K562 (cell line): ENCODE measurements around the gene PITHD1. TPM values are rescaled to one million over a fixed set of nuclear protein-coding genes. Genes with fewer than 3 reads are reported as not detected.

Experiments used
- ARNT ChIP-seq, 2 experiments: fragments of 450-650 bp; IDR thresholded peaks; 2 replicates each; pipeline ENCODE4 v1.6.1; 2016; ENCODE audit warnings: mild to moderate bottlenecking in 1 of 2
- ATF3 ChIP-seq, 2 experiments: fragments of 450-650 bp in 1 of 2; sonication (generic) in 1 of 2; formaldehyde crosslinking in 1 of 2; IDR thresholded peaks in 1 of 2; conservative IDR thresholded peaks in 1 of 2; 2 replicates each; pipeline versions ENCODE4 v1.6.1 to v1.8.1; 2016 to 2023; ENCODE audit warnings: mild to moderate bottlenecking in 2 of 2, moderate library complexity in 2 of 2, inconsistent platforms in 1 of 2, missing genetic modification reagents in 1 of 2
- CREB1 ChIP-seq, 2 experiments: sonication (generic) in 1 of 2; formaldehyde crosslinking in 1 of 2; IDR thresholded peaks; 2 replicates each; pipeline versions ENCODE4 v1.6.1 to v1.8.0; 2012 to 2022; ENCODE audit warnings: inconsistent platforms in 1 of 2, mild to moderate bottlenecking in 1 of 2, missing genetic modification reagents in 1 of 2, moderate library complexity in 1 of 2
- CREM ChIP-seq: IDR thresholded peaks from 2 replicates; pipeline ENCODE4 v1.6.1; 2014; ENCODE audit warnings: antibody characterized with exemption, low read depth
- HIVEP1 ChIP-seq: fragments of 250-450 bp; sonication (Bioruptor Pico); IDR thresholded peaks from 2 replicates; pipeline ENCODE4 v1.4.0; 2020; ENCODE audit warnings: mild to moderate bottlenecking
- HMGN3 ChIP-seq: IDR thresholded peaks from 2 replicates; pipeline ENCODE4 v1.6.1; 2011; ENCODE audit warnings: borderline replicate concordance, low read depth, mild to moderate bottlenecking, mixed read lengths, low read length; ENCODE audit not compliant: insufficient read length; ENCODE audit errors: extremely low read depth
- HMGXB4 ChIP-seq: sonication (generic); formaldehyde crosslinking; IDR thresholded peaks from 2 replicates; pipeline ENCODE4 v1.8.1; 2023; ENCODE audit warnings: mild to moderate bottlenecking, missing genetic modification reagents
- KDM2B ChIP-seq: fragments of 250-450 bp; sonication (Bioruptor Pico); IDR thresholded peaks from 2 replicates; pipeline ENCODE4 v1.8.0; 2021; ENCODE audit warnings: mild to moderate bottlenecking, moderate library complexity
- NR4A1 ChIP-seq, 2 experiments: fragments of 250-450 bp in 1 of 2; fragments of 450-650 bp in 1 of 2; sonication (Bioruptor Pico) in 1 of 2; IDR thresholded peaks; 2 replicates each; pipeline versions ENCODE4 v1.4.0 to v1.6.1; 2016 to 2020; ENCODE audit warnings: mild to moderate bottlenecking in 2 of 2, missing compliant biosample characterization in 1 of 2, missing genetic modification characterization in 1 of 2, moderate library complexity in 1 of 2
- POLR2AphosphoS2 ChIP-seq: IDR thresholded peaks from 2 replicates; pipeline ENCODE4 v1.6.1; 2012; ENCODE audit warnings: low read length, improper control_type of control experiment
- RHOXF2B ChIP-seq: fragments of 250-450 bp; sonication (Bioruptor Pico); conservative IDR thresholded peaks from 2 replicates; pipeline ENCODE4 v1.5.1; 2021
- TFE3 ChIP-seq: fragments of 450-650 bp; formaldehyde crosslinking; IDR thresholded peaks from 2 replicates; pipeline ENCODE4 v1.4.0; 2020; ENCODE audit warnings: mild to moderate bottlenecking, mixed read lengths
- ZNF398 ChIP-seq: fragments of 250-450 bp; sonication (Bioruptor Pico); IDR thresholded peaks from 2 replicates; pipeline ENCODE4 v1.8.0; 2021; ENCODE audit warnings: moderate library complexity, mild to moderate bottlenecking, inconsistent platforms
- ZNF592 ChIP-seq: fragments of 450-650 bp; IDR thresholded peaks from 2 replicates; pipeline ENCODE4 v1.6.1; 2017; ENCODE audit warnings: antibody characterized with exemption, mild to moderate bottlenecking
- polyA plus RNA-seq, 8 experiments: library from polyadenylated mRNA; depleted of rRNA in 4 of 8; stranded (reverse) in 5 of 8; unstranded in 3 of 8; fragments of >200 nt; fragmentation: Nextera tagmentation in 2 of 8; fragmentation: Illumina TruSeq in 1 of 8; extraction: Ambion mirVana in 2 of 8; extraction: Trizol in 1 of 8; gene quantifications; 2 replicates each; pipeline versions ENCODE4 v1.2.1 to v1.2.3, GENCODE V29; 2011 to 2014; ENCODE audit warnings: inconsistent platforms in 1 of 8, missing spikeins in 1 of 8
- total RNA-seq, 7 experiments: library from RNA; depleted of rRNA in 6 of 7; stranded (reverse); fragments of >200 nt in 6 of 7; fragmentation: Illumina TruSeq in 2 of 7; extraction: Trizol in 2 of 7; gene quantifications; 2 replicates each; pipeline versions ENCODE4 v1.2.1 to v1.2.3, GENCODE V29; 2011 to 2021; ENCODE audit warnings: low replicate concordance in 1 of 7

PITHD1 gene
- total and polyA plus RNA-seq, 9 of the 15 experiments (the other 6 are each of a cell fraction or from before 2014, with no cell fraction given): 46.5 to 175 (median 149) TPM

GRCh38 chr1:23799570-23800399, 21.6 kb downstream of the PITHD1 start (continued):
- no peak for TF ChIP-seq RHOXF2B
- 0 out of 2 replicates have a peak, but pooled peaks have one; percentile 13 for TF ChIP-seq HMGXB4 (CRISPR knock-in tag)
- TF ChIP-seq ATF3 (IDR thresholded peaks at IDR 0.05): peak; percentile 70
- TF ChIP-seq ATF3 (CRISPR knock-in tag; conservative IDR thresholded peaks at IDR 0.05): no peak
- no peak for TF ChIP-seq ZNF398 (CRISPR knock-in tag)
- peak; percentile 18 for TF ChIP-seq HMGN3
- TF ChIP-seq ZNF592: peak; percentile 86
- peak; percentile 62; the same call in 1 of the 2 replicates for TF ChIP-seq NR4A1 (CRISPR knock-in tag; IDR thresholded peaks at IDR 0.05)
- TF ChIP-seq NR4A1 (tag; IDR thresholded peaks at IDR 0.05): no peak
- TF ChIP-seq CREM: peak; percentile 25; the same call in 1 of the 2 replicates
- TF ChIP-seq KDM2B (CRISPR knock-in tag): no peak
- no peak for TF ChIP-seq CREB1 (IDR thresholded peaks at IDR 0.05)
- no peak for TF ChIP-seq CREB1 (CRISPR knock-in tag; IDR thresholded peaks at IDR 0.05)
- peak; percentile 71; the same call in 1 of the 2 replicates for TF ChIP-seq POLR2AphosphoS2
- no peak; the same call in 1 of the 2 replicates for TF ChIP-seq TFE3 (CRISPR knock-in tag)
- TF ChIP-seq ARNT (IDR thresholded peaks at IDR 0.05): no peak
- no peak for TF ChIP-seq HIVEP1 (CRISPR knock-in tag)
